ENCODE data around the gene PGM2.
"Not testable (repeated sequence)": the region's sequence is repeated elsewhere in the genome, so short reads cannot be mapped to it uniquely, and the experiment has no call there.

Gene PGM2

GRCh38 chr4:37826295-37827029 lies at the start of gene PGM2:
Gene PGM2, plus strand, starts transcription at chr4:37826686. Its CDS starts 47 bp downstream, at chr4:37826733.
- DNase-seq (ENCODE audit: low read depth) = no peak

DNA sequence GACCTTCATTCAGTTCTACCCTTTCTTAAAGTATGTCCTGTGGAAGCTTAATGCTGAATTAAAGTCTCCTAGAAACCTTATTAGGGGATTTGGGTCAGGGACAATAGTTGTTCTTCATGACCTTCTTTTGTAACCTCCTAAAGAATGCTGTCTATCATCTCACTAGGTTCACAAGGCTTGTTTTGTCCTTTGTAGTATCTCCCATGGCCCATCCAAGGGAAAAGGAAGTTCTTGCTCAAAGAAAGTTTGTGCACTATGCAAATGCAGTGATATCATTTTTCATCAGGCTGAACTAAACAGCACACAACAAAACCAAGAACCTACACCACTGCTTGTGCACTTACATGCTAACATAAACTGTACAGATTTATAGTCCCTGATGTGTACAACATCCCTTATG lies 46.6 kb upstream of the PGM2 start:
- no peak for DNase-seq (ENCODE audit: low read depth)

DNA sequence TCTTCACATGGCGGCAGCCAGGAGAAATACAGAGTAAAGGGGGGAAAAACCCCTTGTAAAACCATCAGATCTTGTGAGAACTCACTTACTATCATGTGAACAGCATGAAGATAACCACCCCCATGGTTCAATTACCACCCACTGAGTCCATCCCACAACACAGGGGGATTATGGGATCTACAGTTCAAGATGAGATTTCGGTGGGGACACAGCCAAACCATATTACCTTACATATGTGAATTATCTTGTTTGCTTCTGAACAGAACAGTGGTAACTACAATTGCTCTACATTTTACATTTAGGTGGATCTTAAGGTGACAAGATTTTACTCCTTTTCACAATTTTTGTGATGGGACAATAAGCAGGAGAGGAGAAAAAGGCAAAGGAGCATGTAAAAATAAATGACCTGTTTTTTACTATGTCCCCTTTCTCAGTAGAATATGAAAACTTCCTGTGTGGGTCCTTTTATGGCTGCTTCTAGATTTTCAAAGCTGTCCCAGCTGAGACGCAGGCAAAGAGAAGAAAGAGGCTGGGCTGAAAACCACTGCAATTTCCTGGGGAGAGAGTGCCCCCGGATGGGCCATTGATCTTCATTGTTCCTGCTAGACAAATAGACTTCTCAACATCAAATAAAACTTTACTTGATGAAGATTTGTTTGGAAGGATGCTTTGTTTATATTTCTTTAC lies 45.9 kb upstream of the PGM2 start:
- DNase-seq (ENCODE audit: low read depth) = no peak

- DNase-seq (ENCODE audit: low read depth) = no peak
These were observed 45.4 kb upstream of the PGM2 start for GRCh38 chr4:37781131-37781455.

- not testable (repeated sequence) for DNase-seq (ENCODE audit: low read depth)
These were observed 40.2 kb upstream of the PGM2 start for GRCh38 chr4:37786267-37786666.

- DNase-seq (ENCODE audit: low read depth) = not testable (repeated sequence)
These were observed 38.5 kb upstream of the PGM2 start for GRCh38 chr4:37787883-37788460.

DNA sequence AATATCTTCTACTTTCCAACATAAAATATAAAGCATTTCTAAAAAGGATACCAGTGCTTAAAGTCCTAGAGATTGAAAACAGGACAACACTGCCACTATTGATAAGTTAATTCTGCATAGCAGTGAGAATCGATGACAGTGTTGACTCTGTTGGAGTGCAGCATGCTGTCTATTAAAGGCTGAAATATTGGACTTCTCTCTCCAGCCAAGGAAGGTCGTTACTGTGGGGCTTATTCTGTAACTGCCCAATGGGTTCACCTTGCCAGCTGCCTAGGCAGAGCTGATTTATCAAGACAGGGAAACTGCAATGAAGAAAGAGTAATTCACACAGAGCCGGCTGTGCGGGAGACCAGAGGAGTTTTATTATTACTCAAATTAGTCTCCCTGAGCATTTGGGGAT lies 37.7 kb upstream of the PGM2 start:
- DNase-seq (ENCODE audit: low read depth) = no peak

- no peak for DNase-seq (ENCODE audit: low read depth)
These were observed 34.2 kb upstream of the PGM2 start for GRCh38 chr4:37792241-37792640.

- no peak for DNase-seq (ENCODE audit: low read depth)
These were observed 32.9 kb upstream of the PGM2 start for GRCh38 chr4:37793562-37793961.

- no peak for DNase-seq (ENCODE audit: low read depth)
These were observed 32.4 kb upstream of the PGM2 start for GRCh38 chr4:37794056-37794455.

DNA sequence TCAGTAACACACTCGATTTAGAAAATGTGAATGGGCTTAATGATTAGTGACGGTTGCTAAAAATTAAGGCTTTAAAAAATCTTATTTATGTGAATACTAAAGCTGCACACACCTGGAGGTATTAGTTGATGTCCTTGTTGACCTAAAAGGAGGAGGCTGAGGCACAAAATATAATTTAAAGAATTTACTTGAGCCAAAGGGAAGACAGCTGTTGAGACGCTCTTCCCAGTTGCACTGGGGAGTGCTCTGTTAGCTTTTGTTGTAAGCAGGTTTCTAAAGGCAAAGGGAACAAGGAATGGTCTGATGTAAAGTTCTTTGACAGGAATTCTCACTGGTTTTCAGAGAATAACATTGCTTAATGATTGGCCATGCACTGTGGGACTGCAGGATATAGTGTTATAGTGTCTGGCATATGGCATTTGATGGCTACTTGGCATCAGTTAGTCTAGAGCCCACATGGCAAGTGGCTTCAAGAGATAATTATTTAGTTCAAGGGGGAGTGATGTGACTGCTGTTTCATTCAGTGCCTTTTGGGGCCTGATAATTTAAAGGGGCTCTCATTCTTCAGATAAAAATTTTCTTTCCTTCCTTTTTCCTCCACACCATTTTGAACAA lies 30.8 kb upstream of the PGM2 start:
- no peak for DNase-seq (ENCODE audit: low read depth)

- no peak for DNase-seq (ENCODE audit: low read depth)
These were observed 29.1 kb upstream of the PGM2 start for GRCh38 chr4:37797374-37797773.

DNA sequence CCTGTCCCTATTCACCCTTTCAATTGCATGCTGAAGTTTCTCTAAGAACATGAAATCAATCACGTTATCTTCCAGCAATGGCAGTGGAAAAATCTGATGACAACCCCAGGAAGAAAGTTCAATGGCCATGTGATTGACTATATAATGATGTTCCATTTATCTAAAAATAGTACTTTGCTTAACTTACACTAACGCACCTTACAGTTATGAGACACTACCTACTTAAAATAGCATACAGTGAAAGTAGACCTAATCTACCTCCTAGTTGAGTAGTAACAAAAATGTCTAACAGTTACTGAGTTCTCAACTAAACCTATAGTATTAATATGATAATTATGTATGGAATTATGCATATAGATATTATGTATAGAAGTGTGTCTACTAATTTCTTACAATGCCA lies 28.6 kb upstream of the PGM2 start:
- no peak for DNase-seq (ENCODE audit: low read depth)

DNA sequence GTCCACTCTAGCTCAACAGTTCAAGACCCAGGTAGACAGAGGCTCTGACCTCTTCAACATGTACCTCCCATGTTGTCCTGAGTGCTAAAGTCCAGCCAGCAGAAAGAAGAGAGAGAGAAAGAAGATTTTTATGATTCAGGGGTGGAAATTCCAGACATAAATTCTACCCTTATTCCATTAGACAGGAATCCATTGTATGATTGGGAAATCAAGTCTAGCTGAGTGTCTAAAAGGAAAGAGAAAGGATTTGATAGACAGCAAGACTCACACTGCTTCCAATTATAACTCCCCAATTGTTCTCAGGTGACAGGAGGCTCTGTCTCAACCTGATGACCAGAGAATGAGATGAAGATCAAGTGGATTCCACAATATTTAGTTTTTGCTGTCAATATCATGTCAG lies 27.9 kb upstream of the PGM2 start:
- no peak for DNase-seq (ENCODE audit: low read depth)

DNA sequence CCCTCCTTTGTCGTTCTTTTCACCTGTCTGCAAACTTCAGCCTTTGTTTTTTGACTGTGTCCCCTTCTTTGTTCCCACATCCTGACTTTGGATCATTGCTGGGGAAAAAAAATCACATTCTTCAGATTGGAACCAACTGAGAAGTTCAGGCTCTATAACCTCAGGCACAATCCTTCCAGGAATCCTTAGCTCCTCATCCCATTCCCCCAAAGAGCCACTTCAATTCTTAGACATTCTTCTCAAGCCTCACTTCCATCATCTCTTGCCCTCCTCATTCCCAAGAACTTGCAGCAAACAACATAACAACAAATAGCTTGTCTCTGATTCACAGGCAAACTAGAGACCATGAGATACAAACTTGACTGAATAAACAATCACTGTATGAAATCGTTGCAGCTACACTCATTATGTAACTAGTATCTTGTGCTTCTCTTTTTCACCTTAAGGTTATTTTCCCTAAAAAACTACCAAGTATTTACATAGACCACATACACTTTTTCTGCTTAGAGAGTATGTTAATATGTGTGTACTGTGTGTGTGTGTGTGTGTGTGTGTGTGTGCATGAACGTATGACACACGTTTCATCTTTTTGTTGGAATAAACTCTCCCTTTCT lies 26.4 kb upstream of the PGM2 start:
- DNase-seq (ENCODE audit: low read depth) = no peak

GRCh38 chr4:37802068-37802666 lies 24.3 kb upstream of the PGM2 start:
- no peak for DNase-seq (ENCODE audit: low read depth)

- DNase-seq (ENCODE audit: low read depth) = no peak
These were observed 23.0 kb upstream of the PGM2 start for GRCh38 chr4:37803348-37803973.

GRCh38 chr4:37805091-37805490 lies 21.4 kb upstream of the PGM2 start:
- DNase-seq (ENCODE audit: low read depth) = no peak

GRCh38 chr4:37812713-37813112 lies 13.8 kb upstream of the PGM2 start:
- peak; percentile 43 for DNase-seq (ENCODE audit: low read depth)

DNA sequence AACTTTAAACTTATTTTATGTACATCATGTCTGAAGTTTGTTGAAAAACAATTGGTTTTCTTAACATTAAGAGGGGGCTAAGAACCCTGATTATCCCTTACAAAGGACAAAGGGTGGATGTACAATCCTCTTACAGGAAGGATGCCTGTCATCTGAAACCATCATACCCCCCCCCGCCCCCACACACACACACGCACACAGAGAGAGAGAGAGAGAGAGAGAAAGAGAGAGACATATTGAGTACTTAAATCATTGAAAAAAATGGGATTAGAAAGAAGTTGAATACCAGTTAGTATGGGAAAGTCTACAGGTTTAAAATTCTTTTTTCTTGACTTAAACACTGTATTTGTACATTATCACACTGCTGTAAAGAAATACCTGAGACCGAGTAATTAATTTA lies 10.9 kb upstream of the PGM2 start:
- no peak for DNase-seq (ENCODE audit: low read depth)

DNA sequence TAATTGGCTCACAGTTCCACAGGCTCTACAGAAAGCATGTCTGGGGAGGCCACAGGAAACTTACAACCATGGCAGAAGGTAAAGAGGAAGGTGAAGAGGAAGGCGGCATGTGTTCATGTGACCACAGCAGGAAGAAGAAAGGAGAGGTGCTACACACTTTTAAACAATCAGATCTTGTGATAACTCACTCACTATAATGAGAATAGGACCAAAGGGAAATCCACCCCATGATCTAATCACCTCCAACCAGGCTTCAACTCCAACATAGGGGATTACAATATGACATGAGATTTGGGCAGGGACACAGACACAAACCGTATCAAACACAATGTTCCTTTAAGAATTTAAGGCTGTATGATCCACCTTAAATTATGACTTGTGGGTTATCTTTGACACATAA lies 10.5 kb upstream of the PGM2 start:
- no peak for DNase-seq (ENCODE audit: low read depth)

DNA sequence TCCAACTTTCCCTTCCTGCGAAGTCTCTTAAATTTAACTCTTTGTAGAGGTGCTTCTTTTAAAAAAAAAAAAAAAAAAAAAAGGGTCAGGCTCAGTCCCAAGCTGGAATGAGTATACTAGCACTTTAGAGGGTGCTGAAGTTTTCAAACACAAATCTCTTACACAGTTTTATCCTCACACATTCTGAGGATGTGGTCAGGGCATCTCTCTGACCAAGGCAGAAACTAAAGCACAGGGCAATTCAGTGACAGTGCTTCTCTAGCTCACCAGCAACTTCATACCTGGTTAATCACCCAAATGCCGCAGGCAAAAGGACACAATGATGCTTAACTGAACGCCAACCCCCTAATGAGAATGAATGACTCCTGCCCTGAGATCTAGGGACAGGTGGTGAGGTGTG lies 9.8 kb upstream of the PGM2 start:
- no peak for DNase-seq (ENCODE audit: low read depth)

Data from non-pigmented ciliary epithelial cell (primary cell).